Loucy (cell line): ENCODE results near the gene ARHGAP28.

Experiments
- H2AFZ ChIP-seq: fragments of 200-600 bp; sonication (generic); 2 replicates; pipeline ENCODE4 v1.6.0; 2016; ENCODE audit warnings: antibody characterized with exemption, mild to moderate bottlenecking, low read length, moderate library complexity
- H3F3A ChIP-seq: fragments of 200-600 bp; 2 replicates; pipeline ENCODE4 v1.6.0; 2016; ENCODE audit warnings: antibody characterized with exemption, low read depth, mild to moderate bottlenecking
- H3K27me3 ChIP-seq: fragments of 200-600 bp; sonication (generic); 2 replicates; pipeline ENCODE4 v1.6.1; 2014; ENCODE audit warnings: low read length, mild to moderate bottlenecking; ENCODE audit not compliant: insufficient read depth, poor library complexity, severe bottlenecking
- H3K36me3 ChIP-seq: fragments of 200-600 bp; sonication (generic); 2 replicates; pipeline ENCODE4 v1.6.1; 2016; ENCODE audit warnings: low read length; ENCODE audit not compliant: insufficient read depth
- H3K4me1 ChIP-seq: fragments of 200-600 bp; sonication (generic); 2 replicates; pipeline ENCODE4 v1.5.1; 2014; ENCODE audit warnings: low read length, mild to moderate bottlenecking; ENCODE audit not compliant: insufficient read depth, poor library complexity, severe bottlenecking
- H3K4me2 ChIP-seq: fragments of 200-600 bp; sonication (generic); 2 replicates; pipeline ENCODE4 v1.6.0; 2014; ENCODE audit warnings: antibody characterized with exemption, low read length, low read depth, mild to moderate bottlenecking; ENCODE audit not compliant: poor library complexity, severe bottlenecking
- H3K4me3 ChIP-seq: fragments of 200-600 bp; sonication (generic); 2 replicates; pipeline ENCODE4 v1.5.1; 2014; ENCODE audit warnings: low read length, mild to moderate bottlenecking, mixed read lengths; ENCODE audit not compliant: poor library complexity, severe bottlenecking
- H3K79me2 ChIP-seq: fragments of 200-600 bp; sonication (generic); 2 replicates; pipeline ENCODE4 v1.6.1; 2014; ENCODE audit warnings: low read length; ENCODE audit not compliant: insufficient read depth
- H3K9ac ChIP-seq: fragments of 200-600 bp; sonication (generic); 2 replicates; pipeline ENCODE4 v1.6.0; 2014; ENCODE audit warnings: mild to moderate bottlenecking, low read depth, low read length, moderate library complexity; ENCODE audit not compliant: poor library complexity, severe bottlenecking
- H3K9me2 ChIP-seq: fragments of 200-600 bp; sonication (generic); replicated peaks from 2 replicates; pipeline ENCODE4 v1.6.1; 2016; ENCODE audit warnings: low read depth, low read length, mixed read lengths
- H3K9me3 ChIP-seq: fragments of 200-600 bp; sonication (generic); 2 replicates; pipeline ENCODE4 v1.6.1; 2014; ENCODE audit warnings: mild to moderate bottlenecking, antibody characterized with exemption, low read length, low read depth; ENCODE audit not compliant: insufficient read depth
- H4K20me1 ChIP-seq: fragments of 200-600 bp; sonication (generic); 2 replicates; pipeline ENCODE4 v1.6.0; 2014; ENCODE audit warnings: antibody characterized with exemption, low read length, mild to moderate bottlenecking; ENCODE audit not compliant: insufficient read depth, poor library complexity, severe bottlenecking
- EZH2phosphoT487 ChIP-seq: fragments of 200-600 bp; IDR thresholded peaks from 2 replicates; pipeline ENCODE4 v1.6.1; 2018; ENCODE audit warnings: antibody characterized with exemption, mild to moderate bottlenecking, moderate library complexity, borderline replicate concordance
- TF ChIP-seq, protein P1 (sequence below): fragments of 200-600 bp; sonication (generic); conservative IDR thresholded peaks from 2 replicates; pipeline ENCODE4 v1.5.1; 2014; ENCODE audit warnings: mild to moderate bottlenecking, antibody characterized with exemption, low read length

The ARHGAP28 gene

DNA sequence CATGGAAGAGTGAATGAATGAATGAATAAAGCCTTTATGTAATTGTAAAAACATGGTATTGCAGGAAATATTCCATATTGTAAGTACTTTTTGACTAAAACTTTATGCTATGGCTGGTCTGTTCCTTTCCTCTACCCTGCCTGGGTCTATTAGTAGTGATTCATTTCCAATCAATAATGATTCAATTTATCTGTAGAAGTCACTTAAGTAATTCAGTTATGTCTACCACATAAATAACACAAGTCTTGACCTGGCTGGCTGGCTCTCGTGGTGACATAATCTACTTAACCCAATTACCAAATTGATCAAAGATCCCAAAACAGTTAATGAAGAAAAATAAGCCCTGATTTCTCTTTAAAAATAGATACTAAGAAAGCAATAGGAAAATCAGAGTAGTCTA is 7.8 kb upstream of the ARHGAP28 start:
- no peaks in the 10 kb centered on the region for H4K20me1 ChIP-seq
- no peaks in the 10 kb centered on the region for H3K4me1 ChIP-seq
- H3F3A ChIP-seq, result no peaks in the 10 kb centered on the region
- TF ChIP-seq, protein P1, sequence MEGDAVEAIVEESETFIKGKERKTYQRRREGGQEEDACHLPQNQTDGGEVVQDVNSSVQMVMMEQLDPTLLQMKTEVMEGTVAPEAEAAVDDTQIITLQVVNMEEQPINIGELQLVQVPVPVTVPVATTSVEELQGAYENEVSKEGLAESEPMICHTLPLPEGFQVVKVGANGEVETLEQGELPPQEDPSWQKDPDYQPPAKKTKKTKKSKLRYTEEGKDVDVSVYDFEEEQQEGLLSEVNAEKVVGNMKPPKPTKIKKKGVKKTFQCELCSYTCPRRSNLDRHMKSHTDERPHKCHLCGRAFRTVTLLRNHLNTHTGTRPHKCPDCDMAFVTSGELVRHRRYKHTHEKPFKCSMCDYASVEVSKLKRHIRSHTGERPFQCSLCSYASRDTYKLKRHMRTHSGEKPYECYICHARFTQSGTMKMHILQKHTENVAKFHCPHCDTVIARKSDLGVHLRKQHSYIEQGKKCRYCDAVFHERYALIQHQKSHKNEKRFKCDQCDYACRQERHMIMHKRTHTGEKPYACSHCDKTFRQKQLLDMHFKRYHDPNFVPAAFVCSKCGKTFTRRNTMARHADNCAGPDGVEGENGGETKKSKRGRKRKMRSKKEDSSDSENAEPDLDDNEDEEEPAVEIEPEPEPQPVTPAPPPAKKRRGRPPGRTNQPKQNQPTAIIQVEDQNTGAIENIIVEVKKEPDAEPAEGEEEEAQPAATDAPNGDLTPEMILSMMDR, result no peak
- no peak for TF ChIP-seq EZH2phosphoT487
- no peaks in the 10 kb centered on the region for H3K9me2 ChIP-seq
- no peaks in the 10 kb centered on the region for H3K27me3 ChIP-seq
- no peaks in the 10 kb centered on the region for H3K9me3 ChIP-seq
- no peaks in the 10 kb centered on the region for H3K36me3 ChIP-seq
- no peak overlapping the region for H3K4me2 ChIP-seq
- H3K79me2 ChIP-seq, result no peaks in the 10 kb centered on the region
- no peak overlapping the region for H3K9ac ChIP-seq
- H3K4me3 ChIP-seq, result no peak overlapping the region
- no peak overlapping the region for H2AFZ ChIP-seq

- H3K36me3 ChIP-seq, result no peaks in the 10 kb centered on the region
- H3K4me1 ChIP-seq, result no peaks in the 10 kb centered on the region
- no peaks in the 10 kb centered on the region for H3F3A ChIP-seq
- no peak overlapping the region for H2AFZ ChIP-seq
- no peak overlapping the region for H3K4me2 ChIP-seq
- H3K79me2 ChIP-seq, result no peaks in the 10 kb centered on the region
- no peaks in the 10 kb centered on the region for H3K9me2 ChIP-seq
- H4K20me1 ChIP-seq, result no peaks in the 10 kb centered on the region
- no peaks in the 10 kb centered on the region for H3K9me3 ChIP-seq
- no peaks in the 10 kb centered on the region for H3K27me3 ChIP-seq
- no peak overlapping the region for H3K4me3 ChIP-seq
- H3K9ac ChIP-seq, result no peak overlapping the region
- TF ChIP-seq, protein P1, result no peak
- no peak for TF ChIP-seq EZH2phosphoT487
Observed at GRCh38 chr18:6722690-6723089, 6.8 kb upstream of the ARHGAP28 start.

GRCh38 chr18:6724331-6724730 is 5.2 kb upstream of the ARHGAP28 start:
- Histone ChIP-seq H3K36me3 (no peaks in the 10 kb centered on the region), H3K9me2 (no peaks in the 10 kb centered on the region), H3K9me3 (no peaks in the 10 kb centered on the region), H3F3A (no peaks in the 10 kb centered on the region), H3K79me2 (no peaks in the 10 kb centered on the region), H3K4me1 (no peaks in the 10 kb centered on the region), H3K9ac (no peak overlapping the region), H3K27me3 (no peaks in the 10 kb centered on the region), H3K4me2 (no peak overlapping the region), H4K20me1 (no peaks in the 10 kb centered on the region), H3K4me3 (no peak overlapping the region), H2AFZ (no peak overlapping the region)
- TF ChIP-seq, protein P1, result no peak
- TF ChIP-seq EZH2phosphoT487, result no peak
